Thoracic aorta (tissue), 2 donors: ENCODE data around the gene PRKD1. TPM values are rescaled to one million over a fixed set of nuclear protein-coding genes. Genes with fewer than 3 reads are reported as not detected.
A peak's percentile ranks its signal among the peaks of the same experiment; 100 is the strongest.
"Not testable (repeated sequence)": the region's sequence is repeated elsewhere in the genome, so short reads cannot be mapped to it uniquely, and the experiment has no call there.

Experiments
- ATAC-seq: fragments of 150-250 bp; one replicate; pipeline ENCODE4 v1.8.0; 2017; ENCODE audit warnings: low read depth; ENCODE audit not compliant: insufficient number of reproducible peaks, low FRiP score
- DNase-seq: peaks from one replicate; pipeline ENCODE4 v3.0.0-alpha.2; 2020; ENCODE audit warnings: low spot score
- H3K27ac ChIP-seq, 2 donors: fragments of 200-600 bp; sonication (generic); 1 replicate in 1 of 2; 2 replicates in 1 of 2; pipeline ENCODE4 v1.5.1; 2016; ENCODE audit warnings: mild to moderate bottlenecking in 2 of 2, moderate library complexity in 2 of 2
- H3K27me3 ChIP-seq: fragments of 200-600 bp; sonication (generic); replicated peaks from 2 replicates; pipeline ENCODE4 v1.6.0; 2016; ENCODE audit warnings: mild to moderate bottlenecking; ENCODE audit not compliant: insufficient read depth
- H3K36me3 ChIP-seq: fragments of 200-600 bp; sonication (generic); one replicate; pipeline ENCODE4 v1.5.1; 2016
- H3K4me1 ChIP-seq, 2 donors: fragments of 200-600 bp; sonication (generic); 1 replicate in 1 of 2; 2 replicates in 1 of 2; pipeline versions ENCODE4 v1.5.1 to v1.6.0; 2016; ENCODE audit warnings: low read depth in 2 of 2, mild to moderate bottlenecking in 1 of 2; ENCODE audit not compliant: control insufficient read depth in 1 of 2
- H3K4me3 ChIP-seq: fragments of 200-600 bp; sonication (generic); 2 replicates; pipeline ENCODE4 v1.5.1; 2016; ENCODE audit warnings: mild to moderate bottlenecking
- H3K9me3 ChIP-seq: fragments of 200-600 bp; sonication (generic); 2 replicates; pipeline ENCODE4 v1.5.1; 2016
- total RNA-seq, 2 donors: library from RNA; depleted of rRNA; stranded (reverse); fragments of >200 nt; gene quantifications; one replicate each; pipeline versions ENCODE4 v1.1.0 to v1.2.3, GENCODE V29; 2016
- TF ChIP-seq, protein P1 (sequence below): fragments of 200-600 bp; sonication (generic); IDR thresholded peaks from one replicate; pipeline ENCODE4 v1.5.1; 2019; ENCODE audit warnings: antibody characterized with exemption

The PRKD1 gene
- total RNA-seq, 2 donors from 2014 or later: 34.0 to 38.4 TPM

DNA sequence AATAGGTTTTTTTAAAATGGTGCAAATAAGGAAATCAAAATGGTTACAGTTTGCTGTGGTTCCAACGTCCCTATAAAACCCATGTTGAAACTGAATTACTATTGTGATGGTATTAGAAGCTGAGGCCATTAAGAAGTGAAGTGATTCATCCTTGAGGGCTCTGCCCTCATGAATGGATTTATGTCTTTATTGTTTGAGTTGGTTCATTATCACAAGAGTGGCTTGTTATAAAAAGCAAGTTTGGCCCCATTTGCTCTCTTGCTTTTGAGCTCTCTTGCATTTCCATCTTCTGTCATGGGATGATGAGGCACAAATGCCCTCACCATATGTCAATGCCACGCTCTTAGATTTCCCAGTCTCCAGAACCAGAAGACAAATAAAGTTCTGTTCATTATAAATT is 62.3 kb downstream of the PRKD1 start:
- Histone ChIP-seq H3K9me3 (no peaks in the 10 kb centered on the region), H3K4me3 (no peak overlapping the region), H3K27me3 (no peaks in the 10 kb centered on the region), H3K27ac (no peak overlapping the region), H3K36me3 (no peaks in the 10 kb centered on the region), H3K4me1 (peaks cover 5 to 30% of the 10 kb centered on the region in 2 donors)
- no peak for DNase-seq
- TF ChIP-seq, protein P1, sequence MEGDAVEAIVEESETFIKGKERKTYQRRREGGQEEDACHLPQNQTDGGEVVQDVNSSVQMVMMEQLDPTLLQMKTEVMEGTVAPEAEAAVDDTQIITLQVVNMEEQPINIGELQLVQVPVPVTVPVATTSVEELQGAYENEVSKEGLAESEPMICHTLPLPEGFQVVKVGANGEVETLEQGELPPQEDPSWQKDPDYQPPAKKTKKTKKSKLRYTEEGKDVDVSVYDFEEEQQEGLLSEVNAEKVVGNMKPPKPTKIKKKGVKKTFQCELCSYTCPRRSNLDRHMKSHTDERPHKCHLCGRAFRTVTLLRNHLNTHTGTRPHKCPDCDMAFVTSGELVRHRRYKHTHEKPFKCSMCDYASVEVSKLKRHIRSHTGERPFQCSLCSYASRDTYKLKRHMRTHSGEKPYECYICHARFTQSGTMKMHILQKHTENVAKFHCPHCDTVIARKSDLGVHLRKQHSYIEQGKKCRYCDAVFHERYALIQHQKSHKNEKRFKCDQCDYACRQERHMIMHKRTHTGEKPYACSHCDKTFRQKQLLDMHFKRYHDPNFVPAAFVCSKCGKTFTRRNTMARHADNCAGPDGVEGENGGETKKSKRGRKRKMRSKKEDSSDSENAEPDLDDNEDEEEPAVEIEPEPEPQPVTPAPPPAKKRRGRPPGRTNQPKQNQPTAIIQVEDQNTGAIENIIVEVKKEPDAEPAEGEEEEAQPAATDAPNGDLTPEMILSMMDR: no peak
- ATAC-seq: no peak

DNA sequence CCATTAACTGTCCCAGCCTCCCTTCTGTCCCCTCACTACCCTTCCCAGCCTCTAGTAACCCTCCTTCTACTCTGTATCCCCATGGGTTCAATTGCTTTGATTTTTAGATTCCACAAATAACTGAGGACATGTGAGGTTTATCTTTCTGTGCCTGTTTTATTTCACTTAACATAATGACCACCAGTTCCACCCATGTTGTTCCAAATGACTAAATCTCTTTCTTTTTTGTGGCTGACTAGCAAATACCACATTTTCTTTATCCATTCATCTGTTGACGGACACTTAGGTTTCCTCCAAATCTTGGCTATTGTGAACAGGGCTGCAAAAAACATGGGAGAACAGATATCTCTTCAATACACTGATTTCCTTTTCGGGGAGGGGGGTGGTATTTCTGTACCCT is 65.7 kb downstream of the PRKD1 start:
- H3K27ac ChIP-seq: no peak overlapping the region
- DNase-seq: no peak
- no peak for ATAC-seq

DNA sequence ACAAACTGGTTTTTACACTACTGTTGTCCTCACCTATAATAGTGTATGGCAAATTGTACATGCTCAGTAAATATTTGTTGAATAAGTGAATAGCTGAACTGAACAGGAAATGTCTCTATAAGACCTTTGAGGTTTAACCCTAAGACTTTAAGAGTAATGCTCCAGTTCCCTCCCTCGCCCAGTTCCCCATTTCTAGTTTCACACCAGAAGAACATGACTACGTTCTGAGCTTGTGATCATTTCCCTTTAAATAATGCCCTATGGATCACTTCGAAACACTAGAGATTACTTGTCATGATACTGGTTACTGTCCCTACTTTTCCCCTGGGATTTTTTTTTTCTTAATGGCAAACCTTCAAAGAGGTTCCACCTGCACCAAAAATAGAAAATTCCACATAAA is 69.3 kb downstream of the PRKD1 start:
- no peaks in the 10 kb centered on the region for H3K36me3 ChIP-seq
- H3K9me3 ChIP-seq: no peaks in the 10 kb centered on the region
- no peak overlapping the region for H3K27ac ChIP-seq
- DNase-seq (no peak), ATAC-seq (no peak)
- no peak overlapping the region for H3K4me3 ChIP-seq
- H3K27me3 ChIP-seq: no peaks in the 10 kb centered on the region
- peaks cover 19 to 55% of the 10 kb centered on the region in 2 donors for H3K4me1 ChIP-seq
- TF ChIP-seq, protein P1: no peak

More for the DNA sequence above, 65.7 kb downstream of the PRKD1 start:
- Histone ChIP-seq H3K4me3 (no peak overlapping the region), H3K27me3 (no peaks in the 10 kb centered on the region), H3K4me1 (peaks cover 5 to 46% of the 10 kb centered on the region in 2 donors), H3K9me3 (no peaks in the 10 kb centered on the region), H3K36me3 (no peaks in the 10 kb centered on the region)
- TF ChIP-seq, protein P1: no peak

DNA sequence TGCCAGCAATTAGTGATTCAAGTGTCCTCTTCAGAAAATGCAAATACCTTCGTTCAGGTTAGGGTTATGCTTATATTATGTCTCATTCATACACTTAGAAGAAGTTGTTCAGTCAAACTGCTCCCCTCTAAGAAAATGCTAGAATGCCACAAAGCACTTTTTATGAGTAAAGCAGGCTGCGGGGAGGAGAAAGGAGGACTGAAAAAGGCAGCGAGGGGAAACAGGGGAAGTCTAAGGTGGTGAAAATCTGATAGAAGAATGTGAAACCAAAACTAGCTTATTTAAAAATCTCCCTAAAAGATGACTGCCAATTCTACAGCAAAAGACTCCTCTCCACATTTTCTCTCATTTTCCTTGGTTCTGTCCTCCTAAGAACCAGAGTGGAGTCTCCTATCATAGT is 70.1 kb downstream of the PRKD1 start:
- no peak overlapping the region for H3K4me3 ChIP-seq
- H3K27ac ChIP-seq: no peak overlapping the region
- peaks cover 19 to 48% of the 10 kb centered on the region in 2 donors for H3K4me1 ChIP-seq
- ATAC-seq (no peak), DNase-seq (no peak)
- no peaks in the 10 kb centered on the region for H3K36me3 ChIP-seq
- H3K9me3 ChIP-seq: no peaks in the 10 kb centered on the region
- no peaks in the 10 kb centered on the region for H3K27me3 ChIP-seq
- TF ChIP-seq, protein P1: no peak

DNA sequence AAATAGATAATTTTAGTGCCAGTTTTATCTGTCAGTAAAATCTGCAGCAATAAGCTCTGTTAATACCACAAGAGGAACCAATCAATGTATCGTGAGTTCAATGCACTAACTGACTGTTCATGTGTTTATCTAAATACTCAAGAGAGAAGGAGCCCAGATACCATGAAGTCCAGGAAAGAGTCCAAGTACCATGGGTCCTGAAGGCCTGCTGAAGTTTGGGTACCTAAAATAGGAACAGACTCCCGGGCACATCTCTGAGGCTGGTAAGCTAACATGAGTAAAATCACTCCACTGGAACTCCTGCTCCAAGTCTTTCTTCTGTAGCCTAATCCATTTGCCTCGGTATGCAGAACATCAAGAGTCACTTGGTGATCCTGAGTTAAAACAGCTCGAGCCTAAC is 71.1 kb downstream of the PRKD1 start:
- Histone ChIP-seq H3K4me1 (peaks cover 15 to 37% of the 10 kb centered on the region in 2 donors), H3K36me3 (no peaks in the 10 kb centered on the region), H3K27me3 (no peaks in the 10 kb centered on the region), H3K27ac (peak overlapping the region in 1 of 2 donors; percentile 17), H3K4me3 (no peak overlapping the region), H3K9me3 (no peaks in the 10 kb centered on the region)
- TF ChIP-seq, protein P1: no peak
- no peak for ATAC-seq
- no peak for DNase-seq

DNA sequence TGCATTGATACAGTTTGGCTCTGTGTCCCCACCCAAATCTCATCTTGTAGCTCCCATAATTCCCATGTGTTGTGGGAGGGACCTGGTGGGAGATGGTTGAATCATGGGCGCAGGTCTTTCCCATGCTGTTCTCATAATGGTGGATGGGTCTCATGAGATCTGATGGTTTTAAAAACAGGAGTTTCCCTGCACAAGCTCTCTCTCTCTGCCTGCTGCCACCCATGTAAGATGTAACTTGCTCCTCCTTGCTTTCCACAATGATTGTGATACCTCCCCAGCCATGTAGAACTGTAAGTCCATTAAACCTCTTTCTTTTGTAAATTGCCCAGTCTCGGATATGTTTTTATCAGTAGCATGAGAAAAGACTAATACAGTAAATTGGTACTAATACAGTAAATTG is 74.0 kb downstream of the PRKD1 start:
- not testable (repeated sequence) for H3K4me3 ChIP-seq, H3K27ac ChIP-seq, DNase-seq, H3K9me3 ChIP-seq, ATAC-seq, H3K27me3 ChIP-seq, H3K36me3 ChIP-seq
- H3K4me1 ChIP-seq: peaks cover 14 to 38% of the 10 kb centered on the region in 2 donors
